MCF 10A (cell line): Measurements from ENCODE around the gene EPHA4. TPM values are rescaled to one million over a fixed set of nuclear protein-coding genes. Genes with fewer than 3 reads are reported as not detected.

Experiments
- BruUV-seq: library from RNA; stranded (reverse); fragments of 400-500 nt; replicated peaks from 2 replicates; lab custom pipeline; 2021; lab: Mats Ljungman, UMichigan
- CTCF ChIA-PET: fragments of 300-600 bp; sonication (Branson Sonifier 250); formaldehyde crosslinking; extraction: SDS; loops from one replicate; lab custom pipeline; 2021; ENCODE audit warnings: antibody characterized with exemption, inconsistent platforms; lab: Yijun Ruan, JAX
- POLR2A ChIA-PET: fragments of 300-600, 350-650 bp; sonication (Branson Sonifier 250); formaldehyde crosslinking; extraction: SDS; loops from one replicate; lab custom pipeline; 2020; ENCODE audit warnings: antibody characterized with exemption, inconsistent platforms; lab: Yijun Ruan, JAX
- DNase-seq: peaks from one replicate; pipeline ENCODE4 v3.0.0-alpha.2; 2018; ENCODE audit not compliant: unreplicated experiment
- H3K27ac Mint-ChIP-seq: one replicate; pipeline ENCODE4 v1.8.0; 2022; ENCODE audit warnings: mild to moderate bottlenecking, low read depth, mixed read lengths; ENCODE audit not compliant: unreplicated experiment
- H3K27me3 Mint-ChIP-seq: one replicate; pipeline ENCODE4 v1.8.0; 2022; ENCODE audit warnings: mixed read lengths; ENCODE audit not compliant: insufficient read depth, unreplicated experiment
- H3K36me3 Mint-ChIP-seq: one replicate; pipeline ENCODE4 v1.8.0; 2022; ENCODE audit warnings: mild to moderate bottlenecking, moderate library complexity, mixed read lengths; ENCODE audit not compliant: insufficient read depth, unreplicated experiment
- H3K4me1 Mint-ChIP-seq: one replicate; pipeline ENCODE4 v1.8.0; 2022; ENCODE audit warnings: mixed read lengths; ENCODE audit not compliant: insufficient read depth, unreplicated experiment
- H3K4me3 Mint-ChIP-seq: one replicate; pipeline ENCODE4 v1.8.0; 2022; ENCODE audit warnings: mild to moderate bottlenecking, moderate library complexity, mixed read lengths; ENCODE audit not compliant: unreplicated experiment
- H3K9me3 Mint-ChIP-seq: one replicate; pipeline ENCODE4 v1.8.0; 2022; ENCODE audit warnings: mixed read lengths; ENCODE audit not compliant: unreplicated experiment
- intact Hi-C: fragments of 100-400 bp; cut with micrococcal nuclease; formaldehyde crosslinking; loops from 2 replicates; pipeline ENCODE4 v1.14.1; 2022
- total RNA-seq: library from RNA; stranded (reverse); gene quantifications from 2 replicates; pipeline ENCODE4 v1.2.3, GENCODE V29; 2022
- TF ChIP-seq, protein P1 (sequence below): fragments of 200-600 bp; IDR thresholded peaks from one replicate; pipeline ENCODE4 v1.8.0; 2022; ENCODE audit warnings: antibody characterized with exemption, mild to moderate bottlenecking; ENCODE audit not compliant: unreplicated experiment

The EPHA4 gene
- total RNA-seq, 1 experiment from 2014 or later: 2.0 TPM

DNA sequence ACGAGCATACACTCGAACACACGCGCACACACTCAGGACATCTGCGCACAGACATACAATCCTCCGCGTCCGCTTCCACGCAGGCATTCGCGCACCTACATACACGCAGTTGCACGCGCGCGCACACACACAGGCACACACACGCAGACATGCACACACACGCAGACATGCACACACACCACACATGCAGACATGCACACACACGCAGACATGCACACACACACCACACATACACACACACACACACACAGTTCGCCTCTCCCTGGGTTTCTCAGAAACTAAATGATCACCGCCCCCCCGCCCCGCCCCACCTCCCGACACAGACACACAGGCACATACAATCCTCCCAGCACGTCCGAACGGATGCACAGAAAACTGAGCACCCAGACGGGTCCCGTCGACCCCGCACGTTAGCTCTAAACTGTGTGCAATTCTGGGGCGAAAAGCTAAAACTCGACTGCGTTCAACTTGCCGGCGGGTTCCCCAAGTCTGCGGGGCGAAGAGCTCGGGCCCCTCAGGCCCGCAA is 1.0 kb downstream of the EPHA4 start:
- ChIA-PET POLR2A (interaction anchor here (0.7 to 1.0 kb wide), 2 partner anchors 1387 to 1623 kb away, joined by 3 to 4 read pairs; no protein-coding TSS in a partner anchor), CTCF (interaction anchor here (0.6 to 0.9 kb wide), 4 partner anchors 57 to 1071 kb away, joined by 3 to 4 read pairs (median 4); no protein-coding TSS in a partner anchor)
- no TSS peak for BruUV-seq
- Mint-ChIP-seq H3K4me3 (peak overlapping the region; percentile 96), H3K36me3 (no peaks in the 10 kb centered on the region), H3K27ac (no peak overlapping the region), H3K4me1 (peaks cover 10% of the 10 kb centered on the region), H3K27me3 (no peaks in the 10 kb centered on the region), H3K9me3 (no peaks in the 10 kb centered on the region)
- no peak for DNase-seq
- TF ChIP-seq, protein P1, sequence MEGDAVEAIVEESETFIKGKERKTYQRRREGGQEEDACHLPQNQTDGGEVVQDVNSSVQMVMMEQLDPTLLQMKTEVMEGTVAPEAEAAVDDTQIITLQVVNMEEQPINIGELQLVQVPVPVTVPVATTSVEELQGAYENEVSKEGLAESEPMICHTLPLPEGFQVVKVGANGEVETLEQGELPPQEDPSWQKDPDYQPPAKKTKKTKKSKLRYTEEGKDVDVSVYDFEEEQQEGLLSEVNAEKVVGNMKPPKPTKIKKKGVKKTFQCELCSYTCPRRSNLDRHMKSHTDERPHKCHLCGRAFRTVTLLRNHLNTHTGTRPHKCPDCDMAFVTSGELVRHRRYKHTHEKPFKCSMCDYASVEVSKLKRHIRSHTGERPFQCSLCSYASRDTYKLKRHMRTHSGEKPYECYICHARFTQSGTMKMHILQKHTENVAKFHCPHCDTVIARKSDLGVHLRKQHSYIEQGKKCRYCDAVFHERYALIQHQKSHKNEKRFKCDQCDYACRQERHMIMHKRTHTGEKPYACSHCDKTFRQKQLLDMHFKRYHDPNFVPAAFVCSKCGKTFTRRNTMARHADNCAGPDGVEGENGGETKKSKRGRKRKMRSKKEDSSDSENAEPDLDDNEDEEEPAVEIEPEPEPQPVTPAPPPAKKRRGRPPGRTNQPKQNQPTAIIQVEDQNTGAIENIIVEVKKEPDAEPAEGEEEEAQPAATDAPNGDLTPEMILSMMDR: no peak
- intact Hi-C loops: loop anchor here (5.0 to 10.0 kb wide), 4 partner anchors 266 to 869 kb away; no protein-coding TSS in a partner anchor

DNA sequence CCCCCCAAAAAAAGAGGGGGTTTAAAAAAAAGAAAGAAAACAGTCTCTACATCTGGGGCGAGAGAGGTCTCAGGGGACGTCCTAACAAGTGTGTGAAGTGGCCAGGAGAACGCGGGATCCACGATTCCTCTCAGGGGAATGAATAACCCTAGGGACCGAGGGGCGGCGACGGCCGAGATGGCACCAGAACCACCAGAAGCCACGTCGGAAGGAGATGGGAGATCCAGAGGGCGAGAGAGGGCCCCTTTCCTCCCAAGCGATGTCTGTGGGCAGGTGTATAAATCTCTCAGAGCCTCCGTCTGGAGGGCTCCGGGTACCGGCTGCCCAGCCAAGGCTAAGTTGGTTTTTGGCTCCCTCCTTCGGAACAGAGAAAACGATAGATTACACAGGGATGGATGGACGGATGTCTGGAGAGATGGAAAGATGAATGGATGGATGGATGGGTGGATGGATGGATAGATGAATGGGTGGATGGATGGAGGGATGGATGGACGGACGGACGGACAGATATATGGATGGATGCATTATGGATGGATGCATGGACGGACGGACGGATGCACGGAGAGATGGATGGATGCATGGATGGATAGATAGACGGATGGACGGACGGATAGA is 1.7 kb downstream of the EPHA4 start:
- TF ChIP-seq, protein P1: no peak
- ChIA-PET POLR2A (no interaction called here), CTCF (no interaction called here)
- Mint-ChIP-seq H3K27me3 (no peaks in the 10 kb centered on the region), H3K4me1 (peaks cover 10% of the 10 kb centered on the region), H3K9me3 (no peaks in the 10 kb centered on the region), H3K27ac (no peak overlapping the region), H3K4me3 (peak overlapping the region; percentile 96), H3K36me3 (no peaks in the 10 kb centered on the region)
- intact Hi-C loops: loop anchor here (5.0 to 10.0 kb wide), 4 partner anchors 266 to 868 kb away; no protein-coding TSS in a partner anchor
- no peak for DNase-seq
- no TSS peak for BruUV-seq

DNA sequence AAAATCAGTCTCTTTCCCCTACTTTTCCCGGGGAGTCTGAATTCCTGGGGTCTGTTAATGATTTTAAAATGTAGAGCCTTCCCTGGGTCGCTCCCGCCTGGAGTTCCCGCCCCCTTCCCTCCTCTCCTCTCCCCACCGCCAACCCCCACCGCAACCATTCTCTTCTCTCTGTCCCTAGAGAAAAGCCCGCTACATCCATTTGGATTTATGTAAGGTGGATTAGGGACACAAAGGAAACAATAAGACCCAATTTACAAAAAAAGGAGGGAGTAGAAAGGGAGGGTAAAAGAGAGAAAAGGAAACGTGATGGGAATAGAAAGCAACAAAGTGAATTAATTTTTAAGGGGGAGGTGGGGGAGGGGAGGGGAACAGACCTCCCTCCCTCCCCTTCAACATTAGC is 2.2 kb downstream of the EPHA4 start:
- ChIA-PET CTCF (no interaction called here), POLR2A (no interaction called here)
- DNase-seq: no peak
- Mint-ChIP-seq H3K4me1 (peaks cover 10% of the 10 kb centered on the region), H3K4me3 (no peak overlapping the region), H3K27me3 (no peaks in the 10 kb centered on the region), H3K9me3 (no peaks in the 10 kb centered on the region), H3K36me3 (no peaks in the 10 kb centered on the region), H3K27ac (no peak overlapping the region)
- TF ChIP-seq, protein P1: no peak
- intact Hi-C loops: loop anchor here (5.0 to 10.0 kb wide), 4 partner anchors 265 to 868 kb away; no protein-coding TSS in a partner anchor
- no TSS peak for BruUV-seq

DNA sequence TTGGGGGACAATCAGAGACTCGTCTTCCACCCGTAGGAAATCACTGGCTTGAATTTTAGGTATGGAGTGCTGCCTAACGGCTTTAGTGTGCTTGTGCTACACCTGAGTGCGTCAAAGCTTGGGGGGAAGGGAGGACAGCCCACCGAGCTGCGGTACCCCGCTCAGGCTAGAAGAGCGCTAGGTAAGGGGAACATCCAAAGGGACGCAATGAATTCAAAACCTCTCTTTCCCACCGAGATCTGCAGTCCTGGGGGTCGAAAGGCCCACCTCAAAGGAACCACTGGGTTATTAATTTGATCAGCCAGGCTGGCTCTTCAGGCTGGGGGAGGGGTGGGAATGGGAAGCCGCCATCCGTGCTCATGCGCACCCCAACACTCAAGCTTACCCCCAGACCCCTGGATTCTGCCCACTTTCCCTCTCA is 2.7 kb downstream of the EPHA4 start:
- Mint-ChIP-seq H3K9me3 (no peaks in the 10 kb centered on the region), H3K4me3 (no peak overlapping the region), H3K4me1 (peaks cover 10% of the 10 kb centered on the region), H3K36me3 (no peaks in the 10 kb centered on the region), H3K27me3 (no peaks in the 10 kb centered on the region), H3K27ac (no peak overlapping the region)
- TF ChIP-seq, protein P1: no peak
- POLR2A ChIA-PET: no interaction called here
- no TSS peak for BruUV-seq
- no peak for DNase-seq
- CTCF ChIA-PET: no interaction called here
- intact Hi-C loops: no loop called here
